Activated CD4-positive, CD25-positive, alpha-beta regulatory T cell treated with anti-CD3 and anti-CD28 coated beads, Interleukin-2, amount 50 U/mL, for 72 hours (primary cell): ENCODE results near the gene KRTAP1-3.
"Not testable (repeated sequence)": the region's sequence is repeated elsewhere in the genome, so short reads cannot be mapped to it uniquely, and the experiment has no call there.

ENCODE experiments used
- DNase-seq: peaks from one replicate; pipeline ENCODE4 v3.0.0; 2021

The KRTAP1-3 gene

GRCh38 chr17:41034346-41034935, at the start of gene KRTAP1-3:
TSS of gene KRTAP1-3 (minus strand) at chr17:41034874. CDS start at chr17:41034821, 53 bp downstream.
- not testable (repeated sequence) for DNase-seq

- DNase-seq = not testable (repeated sequence)
Observed at GRCh38 chr17:41084100-41084856, 49.6 kb upstream of the KRTAP1-3 start, which contains the start of gene KRTAP4-7. TSS of gene KRTAP4-7 (plus strand) at chr17:41084150. CDS start at chr17:41084207, 57 bp downstream.

GRCh38 chr17:41083427-41083826, 48.8 kb upstream of the KRTAP1-3 start:
- not testable (repeated sequence) for DNase-seq

- DNase-seq = no peak
Observed at GRCh38 chr17:41082626-41083025, 48.0 kb upstream of the KRTAP1-3 start.

- no peak for DNase-seq
Observed at GRCh38 chr17:41076788-41077187, 42.1 kb upstream of the KRTAP1-3 start.

GRCh38 chr17:41073676-41074075, 39.0 kb upstream of the KRTAP1-3 start:
- no peak for DNase-seq

- DNase-seq = no peak
Observed at GRCh38 chr17:41071606-41072360, 37.1 kb upstream of the KRTAP1-3 start.

GRCh38 chr17:41069031-41069430, 34.4 kb upstream of the KRTAP1-3 start:
- DNase-seq = no peak

- DNase-seq = no peak
Observed at GRCh38 chr17:41067281-41067680, 32.6 kb upstream of the KRTAP1-3 start.

GRCh38 chr17:41065829-41066624, 31.4 kb upstream of the KRTAP1-3 start, which contains the start of gene KRTAP2-4:
TSS of gene KRTAP2-4 (minus strand) at chr17:41065879. CDS start at chr17:41065845, 34 bp downstream.
- DNase-seq = no peak

- not testable (repeated sequence) for DNase-seq
Observed at GRCh38 chr17:41065016-41065689, 30.5 kb upstream of the KRTAP1-3 start.

GRCh38 chr17:41064301-41064700, 29.6 kb upstream of the KRTAP1-3 start:
- no peak for DNase-seq

GRCh38 chr17:41063449-41063848, 28.8 kb upstream of the KRTAP1-3 start:
- DNase-seq = no peak

- no peak for DNase-seq
Observed at GRCh38 chr17:41061964-41062363, 27.3 kb upstream of the KRTAP1-3 start.

GRCh38 chr17:41060052-41060604, 25.5 kb upstream of the KRTAP1-3 start, which contains the start of gene KRTAP2-3:
TSS of gene KRTAP2-3 (minus strand) at chr17:41060114. CDS start at chr17:41060050, 64 bp downstream.
- no peak for DNase-seq

- DNase-seq = not testable (repeated sequence)
Observed at GRCh38 chr17:41059276-41060051, 24.8 kb upstream of the KRTAP1-3 start.

- DNase-seq = no peak
Observed at GRCh38 chr17:41058741-41059140, 24.1 kb upstream of the KRTAP1-3 start.

- no peak for DNase-seq
Observed at GRCh38 chr17:41057547-41057946, 22.9 kb upstream of the KRTAP1-3 start.

GRCh38 chr17:41055130-41055529, 20.5 kb upstream of the KRTAP1-3 start, which contains the start of gene KRTAP2-2:
TSS of gene KRTAP2-2 (minus strand) at chr17:41055230. CDS start at chr17:41055211, 19 bp downstream.
- DNase-seq = not testable (repeated sequence)

- not testable (repeated sequence) for DNase-seq
Observed at GRCh38 chr17:41054556-41054955, 19.9 kb upstream of the KRTAP1-3 start.
